HG03103 (cell line): Measurements from ENCODE around the gene TRIM73.
"Not testable (repeated sequence)": the region's sequence is repeated elsewhere in the genome, so short reads cannot be mapped to it uniquely, and the experiment has no call there.

Experiments
- ATAC-seq: cut with Tn5 transposase; IDR thresholded peaks from one replicate; pipeline ENCODE4 v1.9.1; 2021; ENCODE audit warnings: low read depth; ENCODE audit not compliant: unreplicated experiment

TRIM73 gene

GRCh38 chr7:75415428-75415817 is 20.0 kb downstream of the TRIM73 start:
- not testable (repeated sequence) for ATAC-seq

GRCh38 chr7:75415829-75416373 is 20.5 kb downstream of the TRIM73 start:
- not testable (repeated sequence) for ATAC-seq

GRCh38 chr7:75416787-75417186 is 21.4 kb downstream of the TRIM73 start:
- ATAC-seq = not testable (repeated sequence)

GRCh38 chr7:75418292-75418858 is 22.9 kb downstream of the TRIM73 start:
- ATAC-seq = not testable (repeated sequence)

- ATAC-seq = not testable (repeated sequence)
These were observed 23.8 kb downstream of the TRIM73 start for GRCh38 chr7:75419210-75419609.

- not testable (repeated sequence) for ATAC-seq
These were observed 24.3 kb downstream of the TRIM73 start for GRCh38 chr7:75419693-75420092.

GRCh38 chr7:75420152-75420551 is 24.7 kb downstream of the TRIM73 start:
- ATAC-seq = not testable (repeated sequence)

GRCh38 chr7:75421798-75422710 is 26.6 kb downstream of the TRIM73 start:
- not testable (repeated sequence) for ATAC-seq

GRCh38 chr7:75423481-75423880 is 28.1 kb downstream of the TRIM73 start:
- ATAC-seq = not testable (repeated sequence)

GRCh38 chr7:75439000-75439399 is 43.6 kb downstream of the TRIM73 start:
- not testable (repeated sequence) for ATAC-seq

- not testable (repeated sequence) for ATAC-seq
These were observed 46.7 kb downstream of the TRIM73 start for GRCh38 chr7:75442101-75442464.

GRCh38 chr7:75442465-75443111 is 47.2 kb downstream of the TRIM73 start:
- peak; percentile 88 for ATAC-seq

- not testable (repeated sequence) for ATAC-seq
These were observed 54.5 kb downstream of the TRIM73 start for GRCh38 chr7:75449946-75450345.

- peak; percentile 82 for ATAC-seq
These were observed 57.1 kb downstream of the TRIM73 start for GRCh38 chr7:75452494-75452955.
